Measurements from ENCODE around the gene ENDOV.
A peak's percentile ranks its signal among the peaks of the same experiment; 100 is the strongest.

Gene ENDOV

DNA sequence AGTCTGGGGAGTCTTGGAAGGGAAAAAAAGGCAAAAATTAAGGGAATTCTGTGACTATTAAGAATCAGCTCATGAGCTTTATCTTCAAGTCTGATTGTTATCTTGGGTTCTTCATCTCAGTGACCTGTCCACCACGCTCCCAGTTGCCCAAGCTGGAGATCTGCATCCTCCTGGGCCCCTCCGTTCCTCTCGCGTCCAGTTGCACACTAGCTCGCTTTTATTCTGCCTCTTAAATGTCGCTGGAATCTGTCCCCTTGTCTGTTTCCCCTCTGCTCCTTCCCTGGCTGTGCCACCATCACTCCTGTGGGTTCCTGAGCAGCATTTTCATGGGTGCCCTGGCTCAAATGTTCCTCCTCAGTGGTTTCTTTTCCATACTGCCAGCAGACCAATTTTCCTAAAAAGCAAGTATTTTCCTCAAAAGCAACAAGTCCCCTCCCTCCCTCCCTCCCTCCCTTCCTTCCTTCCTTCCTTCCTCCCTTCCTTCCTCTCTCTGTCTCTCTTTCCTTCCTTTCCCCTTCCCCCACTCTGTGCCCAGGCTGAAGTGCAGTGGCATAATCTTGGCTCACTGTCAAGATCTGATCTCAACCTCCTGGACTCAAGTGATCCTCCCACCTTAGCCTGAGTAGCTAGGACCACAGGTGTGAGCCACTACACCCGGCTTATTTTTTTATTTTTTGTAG, 1.4 kb downstream of the ENDOV start:
- no peak for DNase-seq

DNA sequence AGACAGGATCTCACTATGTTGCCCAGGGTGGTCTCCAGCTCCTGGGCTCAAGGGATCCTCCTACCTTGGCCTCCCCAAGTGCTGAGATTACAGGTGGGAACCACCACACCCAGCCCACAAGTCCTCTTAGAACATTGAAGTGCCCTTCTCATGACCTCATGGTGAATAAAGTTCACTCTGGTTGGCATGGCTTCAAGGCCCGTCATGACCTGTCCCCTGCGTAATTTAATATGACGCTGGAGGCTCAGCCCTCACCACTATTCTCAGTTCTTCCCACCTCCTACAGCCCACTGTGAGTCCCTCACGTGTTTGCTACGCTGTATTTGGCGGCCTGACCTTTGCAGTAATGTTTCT, 1.9 kb downstream of the ENDOV start:
- DNase-seq = no peak

DNA sequence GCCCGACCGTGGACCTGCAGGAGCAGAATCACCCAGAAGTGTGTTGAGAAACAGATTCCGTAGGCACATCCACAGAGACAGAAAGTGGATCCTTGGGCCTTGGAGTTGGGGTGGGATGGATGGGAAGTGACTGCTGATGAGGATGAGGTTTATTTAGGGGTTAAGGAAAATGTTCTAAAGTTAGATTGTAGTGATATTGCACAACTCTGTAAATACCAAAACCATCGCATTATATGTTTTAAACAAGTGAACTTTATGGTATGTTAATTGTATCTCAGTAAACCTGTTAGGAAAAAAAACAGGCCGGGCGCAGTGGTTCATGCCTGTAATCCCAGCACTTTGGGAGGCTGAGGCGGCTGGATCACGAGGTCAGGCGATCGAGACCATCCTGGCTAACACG, 3.6 kb downstream of the ENDOV start:
- DNase-seq = no peak

DNA sequence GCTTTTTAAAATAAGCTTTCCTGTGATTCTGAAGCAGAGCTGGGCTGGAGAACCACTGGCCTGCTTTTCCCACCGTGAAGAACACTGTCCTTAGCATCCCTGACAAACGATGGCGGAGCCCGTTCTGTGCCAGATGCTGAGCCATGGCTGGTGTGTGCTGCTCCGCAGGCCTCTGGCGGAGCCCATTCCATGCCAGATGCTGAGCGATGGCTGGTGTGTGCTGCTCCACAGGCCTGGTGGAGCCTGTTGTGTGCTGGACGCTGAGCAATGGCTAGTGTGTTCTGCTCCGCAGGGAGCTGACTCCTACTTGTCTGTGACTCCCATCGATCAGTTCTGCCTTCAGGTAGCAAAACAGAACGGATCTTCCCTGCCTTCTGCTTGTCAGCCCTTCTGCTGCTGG, 4.3 kb downstream of the ENDOV start:
- DNase-seq = no peak

DNA sequence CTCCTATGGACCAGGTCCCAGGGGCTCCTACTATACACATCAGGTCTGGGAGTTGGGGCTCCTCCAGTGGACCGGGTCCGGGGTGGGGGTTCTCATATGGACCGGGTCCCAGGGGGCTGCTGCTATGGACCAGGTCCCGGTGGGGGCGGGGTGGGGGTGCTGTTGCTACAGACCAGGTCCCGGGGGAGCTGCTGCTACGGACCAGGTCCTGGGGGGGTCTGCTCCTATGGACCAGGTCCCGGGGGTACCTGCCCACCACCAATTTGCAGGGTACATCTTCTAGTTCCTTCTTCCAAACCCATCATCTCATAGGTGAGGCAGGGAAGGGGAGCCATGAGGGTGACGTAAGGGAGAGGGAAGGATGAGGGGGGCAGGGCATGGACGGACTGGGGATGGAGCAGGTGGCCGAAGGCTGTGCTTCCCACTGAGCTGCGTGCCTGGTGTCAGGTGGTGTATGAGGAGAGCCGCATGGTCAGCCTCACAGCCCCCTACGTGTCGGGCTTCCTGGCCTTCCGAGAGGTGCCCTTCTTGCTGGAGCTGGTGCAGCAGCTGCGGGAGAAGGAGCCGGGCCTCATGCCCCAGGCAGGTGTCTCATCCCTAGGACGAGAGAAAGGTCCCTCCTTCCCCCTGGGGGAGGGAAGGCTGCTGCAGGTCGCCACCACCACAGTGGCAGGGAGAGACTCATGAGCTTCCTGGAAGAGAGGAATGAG, 6.6 kb downstream of the ENDOV start:
- DNase-seq = no peak

DNA sequence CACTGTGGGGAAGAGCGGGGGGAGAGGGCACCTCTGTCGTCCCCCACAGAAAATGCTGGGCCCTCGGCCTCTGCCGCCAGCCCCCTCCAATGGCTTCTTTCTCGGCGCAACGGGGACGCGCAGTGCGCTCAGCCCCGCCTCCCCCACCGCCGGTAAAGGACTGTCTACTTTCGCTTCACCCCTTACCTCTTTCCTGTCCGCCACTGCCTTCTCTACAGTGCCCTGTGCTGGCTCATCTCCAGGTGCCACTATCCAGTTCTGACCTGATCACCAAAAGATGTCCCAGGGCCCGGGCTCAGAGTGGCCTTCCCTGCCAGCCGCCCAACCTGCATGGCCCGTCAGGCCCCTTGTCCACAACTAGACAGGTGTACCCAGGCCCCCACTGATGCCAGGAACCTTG, 7.3 kb downstream of the ENDOV start:
- DNase-seq = no peak

GRCh38 chr17:80422981-80423380, 8.0 kb downstream of the ENDOV start:
- no peak for DNase-seq

DNA sequence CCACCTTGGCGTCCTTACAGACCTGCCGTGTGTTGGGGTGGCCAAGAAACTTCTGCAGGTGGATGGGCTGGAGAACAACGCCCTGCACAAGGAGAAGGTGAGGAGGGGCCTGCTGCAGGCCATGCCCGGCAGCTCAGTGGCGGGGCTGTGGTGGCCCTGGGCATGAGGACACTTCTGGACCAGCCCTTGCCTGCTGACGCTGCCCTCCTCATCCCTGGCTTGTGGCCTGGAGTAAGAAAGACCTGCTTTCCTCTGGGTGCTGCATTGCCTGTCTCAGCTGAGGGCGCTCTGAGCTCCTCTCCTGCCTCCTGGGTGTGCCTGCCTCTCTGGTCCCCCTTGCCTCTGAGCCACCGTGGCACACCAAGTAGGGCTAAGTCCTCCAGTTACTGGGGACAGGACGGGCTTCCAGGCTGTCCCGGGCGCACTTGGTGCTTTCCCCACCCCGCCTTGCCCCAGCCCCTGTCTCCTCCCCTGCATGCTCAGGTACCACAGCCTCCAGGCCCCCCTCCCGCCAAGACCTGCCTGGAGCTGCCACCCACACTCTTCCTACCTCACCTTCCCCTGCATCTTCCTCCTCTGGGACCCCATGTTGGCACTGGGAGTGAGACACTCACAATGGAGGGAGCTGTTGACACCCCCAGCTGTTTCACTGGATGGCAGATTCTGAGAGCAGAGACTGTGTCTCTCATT, 8.7 kb downstream of the ENDOV start:
- no peak for DNase-seq

DNA sequence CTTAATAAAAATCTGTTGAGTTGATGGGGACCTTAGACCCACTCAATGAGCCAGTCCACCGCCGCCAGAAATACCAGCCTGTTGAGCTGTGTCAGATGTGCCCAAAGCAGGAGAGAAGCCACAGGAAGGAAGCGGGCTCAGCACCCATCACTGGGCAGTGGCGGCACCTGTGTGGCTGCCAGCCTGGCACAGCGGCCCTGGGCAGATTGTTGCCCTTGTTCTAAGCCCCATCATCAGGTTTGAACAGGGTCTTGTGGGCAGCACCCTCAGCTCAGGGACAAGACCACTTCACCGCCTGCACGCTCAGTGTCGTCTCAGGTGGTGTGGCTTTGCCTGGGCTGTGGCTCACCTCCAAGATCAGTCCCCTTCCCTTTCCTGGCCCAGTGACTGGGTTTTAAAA, 9.3 kb downstream of the ENDOV start:
- no peak for DNase-seq

DNA sequence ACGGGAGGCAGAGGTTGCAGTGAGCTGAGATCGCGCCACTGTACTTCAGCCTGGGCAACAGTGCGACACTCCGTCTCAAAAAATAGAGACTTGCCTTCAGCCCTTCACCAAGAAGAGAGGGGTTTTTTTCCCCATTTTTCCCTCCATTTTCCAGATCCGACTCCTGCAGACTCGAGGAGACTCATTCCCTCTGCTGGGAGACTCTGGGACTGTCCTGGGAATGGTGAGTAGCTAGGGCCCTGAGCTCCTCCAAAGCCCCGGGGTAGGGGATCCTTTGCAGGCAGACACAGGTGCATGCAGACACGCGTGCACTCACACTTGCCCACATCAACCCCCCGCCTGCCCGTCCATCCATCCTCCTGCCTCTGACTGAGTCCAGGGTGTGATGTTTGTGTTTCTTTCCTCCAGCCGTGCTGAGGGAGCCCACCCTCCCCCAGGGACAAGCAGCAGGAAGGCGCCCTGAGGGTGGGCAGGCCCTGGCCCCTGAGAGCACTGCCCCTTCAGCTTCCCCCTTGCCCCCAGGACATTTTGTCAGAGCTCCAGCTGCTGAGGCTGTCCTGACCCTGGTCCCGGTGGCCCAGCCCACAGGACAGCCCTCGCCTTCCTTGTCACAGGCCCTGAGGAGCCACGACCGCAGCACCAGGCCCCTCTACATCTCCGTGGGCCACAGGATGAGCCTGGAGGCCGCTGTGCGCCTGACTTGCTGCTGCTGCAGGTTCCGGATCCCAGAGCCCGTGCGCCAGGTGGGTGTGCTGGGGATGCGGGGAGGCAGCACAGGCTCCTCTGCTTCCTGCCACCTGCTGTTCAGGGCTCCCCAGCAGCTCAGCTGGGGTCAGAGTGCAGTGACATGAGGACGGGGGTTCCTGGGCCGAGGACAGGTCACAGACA, 10.2 kb downstream of the ENDOV start:
- DNase-seq = no peak

- DNase-seq = no peak
Measured at GRCh38 chr17:80425835-80426426, 11.0 kb downstream of the ENDOV start.

DNA sequence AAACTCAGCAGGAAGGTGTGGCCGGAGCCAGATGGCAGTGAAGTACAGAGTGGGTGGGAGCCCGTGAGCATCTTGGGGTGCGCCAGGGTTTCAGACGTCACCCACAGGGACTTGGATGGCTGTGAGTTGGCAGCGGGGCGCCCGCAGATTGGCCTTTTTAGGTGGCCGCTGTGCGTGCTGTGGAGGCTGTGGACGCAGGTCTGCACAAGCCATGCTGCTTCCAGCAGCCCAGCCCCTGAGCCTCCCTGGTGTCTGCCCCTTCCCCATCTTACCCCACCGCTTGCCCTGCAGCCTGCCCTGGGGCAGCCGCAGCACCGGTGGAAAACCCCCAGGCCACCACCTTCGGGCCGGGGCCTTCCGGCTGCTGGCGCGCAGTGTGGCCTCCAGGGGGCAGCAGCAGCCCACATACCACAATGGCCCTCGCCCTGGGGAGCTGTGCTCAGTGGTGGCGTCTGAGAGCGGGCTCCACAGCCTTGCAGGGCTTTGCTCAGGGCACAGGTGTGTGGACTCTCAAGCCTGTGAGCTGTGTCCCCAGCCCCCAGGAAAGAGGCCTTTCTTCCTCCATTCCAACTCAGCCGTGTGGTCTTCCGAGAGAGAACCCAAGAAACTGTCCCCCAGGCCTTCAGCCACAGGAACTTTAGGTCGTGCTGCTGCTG, 11.8 kb downstream of the ENDOV start:
- peak; percentile 90 to 91 for DNase-seq

DNA sequence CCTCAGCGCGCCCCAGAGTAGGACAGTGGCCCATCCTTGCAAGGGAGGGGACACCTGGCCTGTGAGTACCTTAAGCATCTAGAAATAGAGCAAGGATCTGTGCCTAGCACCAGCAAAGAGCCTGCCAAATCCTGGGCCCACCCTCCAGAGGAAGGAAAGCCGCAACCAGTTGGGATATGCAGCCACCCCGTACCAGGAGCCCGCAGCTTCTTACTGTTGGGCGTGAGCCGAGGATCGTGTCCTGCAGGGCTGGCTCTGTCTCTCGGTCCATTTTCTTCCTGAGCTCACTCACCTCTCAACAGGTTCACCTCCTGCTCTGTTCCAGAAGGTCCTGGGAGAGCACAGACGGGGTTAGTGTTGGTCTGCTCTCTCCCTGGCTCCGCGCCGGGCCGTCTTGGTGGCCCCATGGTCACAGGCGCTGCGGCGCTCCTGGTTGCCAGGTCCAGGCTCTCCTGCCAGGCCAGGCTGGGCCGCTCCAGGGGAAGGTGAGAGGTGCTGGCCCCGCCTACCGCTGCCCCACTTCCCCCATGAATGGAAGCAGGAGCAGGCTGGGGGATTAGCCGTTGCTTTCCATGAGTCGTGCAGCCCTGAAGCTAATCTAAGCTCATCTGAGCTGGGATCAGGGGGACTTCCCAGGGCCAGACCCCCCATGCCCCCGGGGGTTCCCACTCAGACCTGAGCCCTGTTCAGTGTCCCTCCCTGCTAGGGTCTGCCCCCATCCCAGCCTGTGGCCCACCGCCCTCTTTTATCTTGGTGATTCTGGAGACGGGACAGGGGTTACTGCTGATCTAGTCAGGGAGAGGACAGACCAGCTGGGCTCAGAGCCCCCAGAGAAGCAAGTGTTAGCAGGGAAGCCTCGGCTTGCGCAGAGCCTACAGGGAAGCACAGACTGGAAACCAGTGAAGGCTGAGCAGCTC, 12.7 kb downstream of the ENDOV start:
- no peak for DNase-seq

GRCh38 chr17:80428363-80428762, 13.4 kb downstream of the ENDOV start:
- DNase-seq = no peak

DNA sequence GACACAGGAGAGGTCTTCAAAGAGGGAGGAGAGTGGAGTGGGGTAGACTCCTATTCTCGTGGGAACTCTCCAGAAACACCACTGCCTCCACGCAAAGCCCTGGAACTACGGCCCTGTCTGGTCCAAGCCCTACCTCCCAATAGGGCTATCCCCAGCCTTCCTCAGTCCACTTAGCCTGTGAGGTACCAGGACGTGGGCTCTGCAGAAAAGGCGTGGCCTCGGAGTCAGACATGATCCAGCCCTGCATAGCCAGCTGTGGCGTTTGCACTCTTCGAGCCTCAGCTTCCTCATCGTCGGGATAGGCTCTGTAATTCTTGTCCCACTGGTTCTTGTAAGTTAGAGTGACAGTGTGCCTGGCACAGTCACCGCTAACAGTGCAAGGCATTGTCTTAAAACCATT, 13.8 kb downstream of the ENDOV start:
- DNase-seq = no peak

GRCh38 chr17:80429356-80430275, 14.6 kb downstream of the ENDOV start:
- no peak for DNase-seq

DNA sequence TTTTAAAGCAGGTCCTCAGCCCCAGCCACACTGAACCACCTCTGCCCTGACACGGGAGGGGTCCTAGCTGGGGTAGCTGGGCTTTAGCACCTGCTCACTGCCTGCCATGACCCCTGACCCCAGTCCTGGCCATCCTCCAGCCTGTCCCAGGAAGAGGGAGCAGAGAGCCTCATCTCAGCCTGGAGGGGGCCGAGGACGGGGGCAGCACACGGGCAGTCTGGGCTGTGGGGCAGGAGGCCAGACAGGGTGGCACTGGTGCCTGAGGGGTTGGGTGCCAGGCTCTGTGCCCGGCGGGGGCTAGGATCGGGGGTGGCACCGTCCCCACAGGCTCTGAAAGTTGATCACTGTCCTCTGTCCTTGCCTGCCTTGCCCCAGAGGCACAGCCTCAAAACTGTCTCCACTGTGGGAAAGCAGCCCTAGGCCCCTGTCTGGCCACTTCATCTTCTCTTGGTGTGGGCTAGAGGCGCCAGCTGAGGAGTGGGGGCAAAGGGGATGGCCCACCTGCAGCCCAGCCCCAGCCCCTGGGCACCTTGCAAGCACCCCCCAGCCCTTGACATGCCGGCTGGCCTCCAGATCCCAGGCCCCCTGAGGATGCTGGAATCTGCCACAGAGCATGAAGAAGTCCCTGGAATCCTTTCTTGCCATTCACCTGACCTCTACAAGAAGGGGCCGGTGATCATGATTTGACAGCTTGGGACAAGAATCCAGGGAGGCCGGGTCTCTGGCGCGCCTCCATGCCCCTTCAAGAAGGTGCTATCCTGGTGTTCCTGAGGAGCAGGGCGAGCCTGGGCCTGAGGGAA, 15.7 kb downstream of the ENDOV start:
- DNase-seq = no peak

DNA sequence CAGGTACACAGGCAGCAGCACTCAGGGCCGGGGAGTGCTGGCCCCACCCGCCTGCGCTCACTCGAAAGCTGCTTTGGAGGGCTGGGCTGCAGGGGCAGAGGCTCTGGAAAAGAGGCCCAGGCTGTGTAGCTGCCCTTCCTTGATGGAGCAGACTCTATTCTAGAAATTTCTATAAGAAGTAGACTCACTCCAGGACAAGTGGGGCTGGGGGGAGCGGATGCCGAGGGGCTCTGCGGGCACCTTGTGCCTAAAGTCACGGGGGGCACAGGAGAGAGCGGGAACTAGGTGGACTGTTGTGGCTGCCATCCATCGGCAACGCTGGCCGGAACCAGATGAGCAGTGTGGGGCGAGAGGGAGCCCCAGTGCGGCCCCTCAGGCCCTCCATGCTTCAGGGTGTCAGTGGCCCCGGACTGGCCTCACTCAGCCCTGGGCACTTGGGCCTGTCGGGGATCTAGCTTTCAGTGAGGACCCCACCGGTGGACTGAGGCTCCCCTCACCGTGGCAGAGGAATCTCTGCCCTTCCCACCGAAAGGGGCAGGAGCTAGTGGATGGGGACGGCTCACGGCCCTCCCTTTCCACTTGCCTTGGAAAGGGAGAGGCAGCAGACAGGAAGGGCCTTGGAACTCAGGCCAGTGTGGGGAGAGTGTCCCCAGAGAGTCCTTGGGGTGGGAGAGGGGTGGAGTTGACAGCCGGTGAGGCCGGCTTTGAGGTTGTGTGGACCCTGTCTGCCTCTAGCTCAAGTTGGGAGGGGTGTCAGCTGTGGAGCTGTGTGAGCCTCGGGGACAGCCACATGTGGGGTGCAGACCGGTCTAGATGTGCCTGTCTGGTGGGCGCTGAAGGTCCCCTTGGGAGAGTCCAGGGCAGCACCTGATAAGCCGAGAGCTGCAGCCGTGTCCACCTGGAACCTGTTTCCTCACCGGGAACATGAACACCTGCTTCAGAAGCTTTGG, 16.6 kb downstream of the ENDOV start:
- DNase-seq = no peak

Data from stimulated activated CD4-positive, alpha-beta T cell treated with anti-CD3 and anti-CD28 coated beads, Interleukin-2, amount 100 ng/mL, for 24 hours (primary cell).